Omental fat pad (tissue), 4 donors: Measurements from ENCODE around the gene SH3GLB2. TPM values are rescaled to one million over a fixed set of nuclear protein-coding genes. Genes with fewer than 3 reads are reported as not detected.
"Not testable (repeated sequence)": the region's sequence is repeated elsewhere in the genome, so short reads cannot be mapped to it uniquely, and the experiment has no call there.

Experiments used
- ATAC-seq: fragments of 150-250 bp; one replicate; pipeline ENCODE4 v1.9.1; 2016; ENCODE audit warnings: mild to moderate bottlenecking, moderate library complexity; ENCODE audit not compliant: low FRiP score
- DNase-seq: peaks from one replicate; pipeline ENCODE4 v3.0.0-alpha.2; 2019; ENCODE audit warnings: low spot score
- CTCF ChIP-seq, 3 donors: fragments of 450-650 bp; IDR thresholded peaks; one replicate each; pipeline ENCODE4 v1.5.1; 2016 to 2017; ENCODE audit warnings: antibody characterized with exemption in 3 of 3, mild to moderate bottlenecking in 3 of 3, moderate library complexity in 2 of 3
- total RNA-seq, 4 donors: library from RNA; depleted of rRNA; stranded (reverse); fragments of >200 nt; gene quantifications; one replicate each; pipeline ENCODE4 v1.1.0, GENCODE V29; 2016

SH3GLB2 gene
- total RNA-seq, 4 donors from 2014 or later = 55.5 to 75.5 (median 65.1) TPM

GRCh38 chr9:128979111-128979510, 49.0 kb downstream of the SH3GLB2 start:
- ATAC-seq (no peak), DNase-seq (no peak)
- no peak for TF ChIP-seq CTCF (IDR thresholded peaks at IDR 0.05)

GRCh38 chr9:128972956-128973355, 55.2 kb downstream of the SH3GLB2 start:
- DNase-seq (no peak), ATAC-seq (no peak)
- TF ChIP-seq CTCF (IDR thresholded peaks at IDR 0.05) = no peak

GRCh38 chr9:128969491-128969890, 58.6 kb downstream of the SH3GLB2 start:
- no peak for TF ChIP-seq CTCF (IDR thresholded peaks at IDR 0.05)
- ATAC-seq (no peak), DNase-seq (no peak)

- not testable (repeated sequence) for DNase-seq, ATAC-seq
These were observed 66.7 kb downstream of the SH3GLB2 start for GRCh38 chr9:128961403-128961802.

Other genes with a start within 250 kb of the SH3GLB2 start
- gene TBC1D13, start 241.1 kb downstream of the SH3GLB2 start, total RNA-seq = 10 to 100 TPM; 12.1 to 21.4 (median 14.9) TPM
- 10 to 100 TPM; 14.1 to 29.9 (median 20.3) TPM for gene ENDOG, start 209.8 kb downstream of the SH3GLB2 start, total RNA-seq
- gene SPOUT1, start 198.5 kb downstream of the SH3GLB2 start, total RNA-seq = 10 to 100 TPM; 15.1 to 25.1 (median 21.2) TPM
- 1 to 10 TPM; 2.9 to 9.3 (median 4.1) TPM for gene KYAT1, start 146.4 kb downstream of the SH3GLB2 start, total RNA-seq
- gene LRRC8A, start 146.2 kb downstream of the SH3GLB2 start, total RNA-seq = 10 to 100 TPM; 37.8 to 67.1 (median 47.8) TPM
- gene PHYHD1, start 107.3 kb downstream of the SH3GLB2 start, total RNA-seq = 10 to 100 TPM; 14.4 to 43.8 (median 32.4) TPM
- 10 to 100 TPM; 13.3 to 23.2 (median 17.7) TPM for gene DOLK, start 80.7 kb downstream of the SH3GLB2 start, total RNA-seq
- 10 to 100 TPM; 27.2 to 70.6 (median 38.3) TPM for gene NUP188, start 80.6 kb downstream of the SH3GLB2 start, total RNA-seq
- 10 to 100 TPM; 19.4 to 38.5 (median 20.9) TPM for gene MIGA2, start 8.3 kb upstream of the SH3GLB2 start, total RNA-seq
- gene DOLPP1, start 52.8 kb upstream of the SH3GLB2 start, total RNA-seq = 1 to 10 TPM; 4.8 to 7.2 (median 6.6) TPM
- gene CRAT, start 82.5 kb upstream of the SH3GLB2 start, total RNA-seq = 100 to 1,000 TPM in 1 of 4 donors, 10 to 100 TPM in 3; 47.3 to 107 (median 59.5) TPM
- gene PTPA, start 83.1 kb upstream of the SH3GLB2 start, total RNA-seq = 10 to 100 TPM; 37.2 to 49.5 (median 41.8) TPM
- gene IER5L, start 149.9 kb upstream of the SH3GLB2 start, total RNA-seq = 10 to 100 TPM in 3 of 4 donors, 1 to 10 TPM in 1; 9.0 to 23.9 (median 20.2) TPM